Middle frontal gyrus (tissue), 1 donor: ENCODE measurements around the gene CCR1.
"Not testable (repeated sequence)": the region's sequence is repeated elsewhere in the genome, so short reads cannot be mapped to it uniquely, and the experiment has no call there.

Experiments
- DNase-seq: peaks from one replicate; pipeline ENCODE4 v3.0.0-alpha.2; 2015; ENCODE audit warnings: low spot score; ENCODE audit errors: extremely low spot score

The CCR1 gene

GRCh38 chr3:46212101-46212500, 4.0 kb upstream of the CCR1 start:
- DNase-seq, result no peak

- no peak for DNase-seq
These were observed 1.8 kb upstream of the CCR1 start for GRCh38 chr3:46209746-46210470.

- DNase-seq, result no peak
These were observed 940 bp upstream of the CCR1 start for GRCh38 chr3:46209053-46209452.

DNA sequence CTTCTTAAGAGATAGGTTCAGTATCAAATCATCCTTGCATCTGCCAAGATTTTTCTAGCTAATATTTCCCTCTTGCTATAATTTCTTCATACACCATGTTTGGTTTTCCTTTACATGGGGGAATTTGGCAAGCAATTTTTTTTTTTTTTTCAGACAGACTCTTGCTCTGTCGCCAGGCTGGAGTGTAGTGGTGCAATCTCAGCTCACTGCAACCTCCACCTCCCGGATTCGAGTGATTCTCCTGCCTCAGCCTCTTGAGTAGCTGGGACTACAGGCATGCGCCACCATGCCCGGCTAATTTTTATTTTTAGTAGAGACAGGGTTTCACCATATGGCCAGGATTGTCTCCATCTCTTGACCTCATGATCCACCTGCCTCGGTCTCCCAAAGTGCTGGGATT, 599 bp downstream of the CCR1 start:
- not testable (repeated sequence) for DNase-seq

DNA sequence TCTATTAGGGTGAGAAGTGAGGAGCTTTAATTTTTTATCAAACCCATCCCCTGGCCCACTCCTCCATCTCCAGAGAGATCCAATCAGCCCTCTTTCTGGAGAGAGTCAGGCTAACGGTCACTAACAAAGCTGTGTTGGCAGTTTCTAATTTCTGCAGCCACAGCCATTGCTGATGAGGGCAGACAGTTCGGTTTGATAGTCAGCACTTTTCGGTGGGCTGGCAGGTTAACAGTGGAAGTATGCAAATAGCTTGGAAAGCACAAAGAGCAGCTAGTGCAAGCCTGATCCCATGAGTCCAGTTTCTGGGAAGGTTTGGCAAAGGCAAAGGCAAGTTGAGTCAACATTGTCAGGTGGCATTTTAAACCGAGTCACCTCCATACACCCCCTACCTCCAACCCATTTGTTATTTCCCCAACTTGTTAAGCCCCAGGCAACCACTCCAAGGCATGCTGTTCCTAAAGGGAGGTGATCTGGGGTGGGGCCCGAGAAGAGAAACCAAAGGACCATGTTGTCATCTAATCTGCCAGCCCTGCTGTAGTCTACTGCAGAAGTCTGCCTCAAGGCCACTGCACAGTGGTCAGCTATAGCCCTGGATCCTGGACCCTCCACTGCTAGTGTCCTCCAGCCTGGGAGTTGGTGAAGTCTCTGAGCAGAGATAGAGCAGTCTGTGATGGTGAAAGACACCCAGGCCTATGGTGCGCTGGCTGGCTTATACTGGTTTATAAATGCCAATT, 1.7 kb downstream of the CCR1 start:
- no peak for DNase-seq

GRCh38 chr3:46205286-46205960, 2.7 kb downstream of the CCR1 start:
- no peak for DNase-seq

DNA sequence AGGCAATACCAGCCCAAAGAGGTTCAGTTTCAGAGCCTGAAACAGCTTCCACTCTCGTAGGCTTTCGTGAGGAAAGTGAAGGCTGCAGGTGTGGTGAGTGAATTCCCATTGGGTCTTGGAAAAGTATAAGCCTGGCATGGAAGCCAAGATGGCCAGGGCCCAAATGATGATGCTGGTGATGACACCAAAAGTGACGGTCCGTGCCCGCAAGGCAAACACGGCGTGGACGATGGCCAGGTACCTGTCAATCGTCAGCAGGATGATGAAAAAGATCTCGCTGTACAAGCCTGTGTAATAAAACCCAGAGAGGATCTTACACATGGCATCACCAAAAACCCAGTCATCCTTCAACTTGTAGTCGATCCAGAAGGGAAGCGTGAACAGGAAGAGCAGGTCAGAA, 4.4 kb downstream of the CCR1 start:
- no peak for DNase-seq

DNA sequence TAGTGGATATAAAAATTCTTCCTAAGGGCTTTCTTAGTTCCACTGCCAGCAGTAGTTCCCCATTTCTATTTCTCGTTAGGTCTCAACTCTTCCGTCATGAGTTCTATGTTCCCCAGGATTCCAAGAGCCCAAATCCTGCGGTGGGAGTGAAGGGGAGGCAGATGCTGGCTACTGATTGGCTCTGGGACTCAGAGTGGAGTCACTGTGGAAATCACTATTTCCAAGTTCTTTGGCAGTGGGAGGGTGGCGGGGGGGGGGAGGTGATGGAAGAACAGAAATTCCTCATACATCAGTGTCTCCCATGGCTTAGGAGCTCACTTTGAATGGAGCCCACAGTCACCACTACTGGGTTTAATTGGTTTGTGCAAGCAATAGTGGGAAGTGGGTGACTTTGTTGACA, 5.6 kb downstream of the CCR1 start:
- DNase-seq, result no peak

DNA sequence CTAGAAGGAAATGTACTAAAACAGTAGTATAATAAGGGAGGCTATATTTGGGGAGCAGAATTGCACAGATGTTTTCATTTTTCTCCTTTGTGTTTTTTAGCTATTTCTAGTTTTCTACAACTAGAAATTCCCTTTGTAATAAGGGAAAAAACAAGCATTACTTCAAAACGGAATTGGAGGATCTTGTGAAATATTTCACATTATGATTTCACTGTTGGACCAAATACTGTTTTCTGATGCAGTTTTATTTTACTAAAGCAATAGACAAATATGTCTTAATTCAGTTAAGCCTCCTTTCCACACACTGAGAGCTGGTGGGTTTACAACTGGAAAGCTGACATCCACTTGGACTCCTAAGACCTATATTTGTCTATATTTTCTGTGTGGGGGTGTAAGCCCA, 7.3 kb downstream of the CCR1 start:
- no peak for DNase-seq

- no peak for DNase-seq
These were observed 7.9 kb downstream of the CCR1 start for GRCh38 chr3:46200211-46200610.

- DNase-seq, result no peak
These were observed 11.7 kb downstream of the CCR1 start for GRCh38 chr3:46196261-46196957.

- no peak for DNase-seq
These were observed 13.1 kb downstream of the CCR1 start for GRCh38 chr3:46194868-46195553.

- no peak for DNase-seq
These were observed 14.7 kb downstream of the CCR1 start for GRCh38 chr3:46193436-46193835.

GRCh38 chr3:46192939-46193338, 15.2 kb downstream of the CCR1 start:
- no peak for DNase-seq

GRCh38 chr3:46191730-46192129, 16.4 kb downstream of the CCR1 start:
- no peak for DNase-seq

- no peak for DNase-seq
These were observed 19.4 kb downstream of the CCR1 start for GRCh38 chr3:46188708-46189107.

- DNase-seq, result no peak
These were observed 20.2 kb downstream of the CCR1 start for GRCh38 chr3:46187876-46188275.

GRCh38 chr3:46187341-46187700, 20.8 kb downstream of the CCR1 start:
- DNase-seq, result no peak

- DNase-seq, result no peak
These were observed 21.4 kb downstream of the CCR1 start for GRCh38 chr3:46186471-46187340.

GRCh38 chr3:46184469-46184868, 23.6 kb downstream of the CCR1 start:
- DNase-seq, result no peak
